ENCODE measurements around the gene LLPH. TPM values are rescaled to one million over a fixed set of nuclear protein-coding genes. Genes with fewer than 3 reads are reported as not detected.

Gene LLPH
- total RNA-seq, 2 donors from 2014 or later = 1.3 to 2.9 TPM

- no peak for DNase-seq
- no peak for ATAC-seq
- Histone ChIP-seq H3K27me3 (no peaks in the 10 kb centered on the region), H3K9me3 (no peaks in the 10 kb centered on the region), H3K4me3 (no peak overlapping the region), H3K27ac (no peak overlapping the region), H3K36me3 (replicated peaks in 1 of 2; ENCODE audit: insufficient read depth in 1 of 2, low read depth in 2 of 2) (no peaks in the 10 kb centered on the region), H3K4me1 (no peaks in the 10 kb centered on the region)
- TF ChIP-seq CTCF (IDR thresholded peaks at IDR 0.05) (no peak), POLR2A (IDR thresholded peaks at IDR 0.05) (no peak)
- intact Hi-C loops (cut with DNase I) = no loop called here
- 69 to 77% methylated on average over 7 of the region's 7 CpGs for WGBS, 2 donors
Observed at GRCh38 chr12:66072566-66072965, 58.0 kb downstream of the LLPH start.

DNA sequence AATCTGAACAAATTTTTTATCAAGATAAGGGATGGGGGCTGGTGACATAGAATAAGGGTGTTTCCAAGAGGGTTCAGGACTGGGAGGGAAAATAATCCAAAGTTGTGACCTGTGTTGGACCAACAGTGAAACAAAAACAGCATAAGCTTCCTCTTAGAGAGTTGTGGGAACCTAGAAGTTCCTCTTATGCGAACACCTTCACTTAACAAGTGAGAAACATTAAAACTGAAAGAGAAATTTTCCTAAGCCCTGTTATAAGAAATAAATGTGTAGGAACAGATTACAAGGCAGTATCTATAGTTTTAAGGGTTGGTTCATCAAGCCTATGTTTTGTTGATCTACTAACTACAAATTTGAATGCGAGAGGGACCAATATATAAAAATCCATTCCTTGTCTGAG, 58.4 kb downstream of the LLPH start:
- DNase-seq (no peak), ATAC-seq (no peak)
- H3K36me3 ChIP-seq (replicated peaks in 1 of 2; ENCODE audit: insufficient read depth in 1 of 2, low read depth in 2 of 2) = no peaks in the 10 kb centered on the region
- H3K27me3 ChIP-seq = no peaks in the 10 kb centered on the region
- 72 to 77% methylated on average over 2 of the region's 2 CpGs for WGBS, 2 donors
- TF ChIP-seq POLR2A (IDR thresholded peaks at IDR 0.05) (no peak), CTCF (IDR thresholded peaks at IDR 0.05) (no peak)
- no peak overlapping the region for H3K4me3 ChIP-seq
- intact Hi-C loops (cut with DNase I) = no loop called here
- no peaks in the 10 kb centered on the region for H3K4me1 ChIP-seq
- no peak overlapping the region for H3K27ac ChIP-seq
- H3K9me3 ChIP-seq = no peaks in the 10 kb centered on the region

DNA sequence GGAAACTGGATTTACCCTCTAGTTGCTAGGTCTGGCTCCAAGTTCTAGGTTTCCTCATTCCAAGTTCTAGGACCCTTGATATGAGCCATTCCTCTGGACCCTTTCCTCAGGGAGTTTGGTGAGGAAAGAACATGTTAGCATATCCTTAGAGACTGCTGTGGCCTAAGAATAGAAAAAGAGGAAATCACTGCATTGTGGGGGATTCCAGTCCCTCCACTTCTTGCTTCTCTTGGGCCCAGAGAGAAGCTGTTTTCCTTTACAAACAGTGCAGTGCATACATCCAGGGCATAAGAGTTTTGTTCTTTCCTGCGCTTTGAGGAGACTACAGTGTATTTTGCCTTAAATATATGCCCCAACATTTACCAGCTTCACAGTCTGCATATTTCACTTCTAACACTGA, 59.0 kb downstream of the LLPH start:
- intact Hi-C loops (cut with DNase I) = no loop called here
- 90 to 100% methylated on average over 1 of the region's 1 CpG for WGBS, 2 donors
- TF ChIP-seq POLR2A (IDR thresholded peaks at IDR 0.05) (no peak), CTCF (IDR thresholded peaks at IDR 0.05) (no peak)
- Histone ChIP-seq H3K4me1 (no peaks in the 10 kb centered on the region), H3K4me3 (no peak overlapping the region), H3K27me3 (no peaks in the 10 kb centered on the region), H3K27ac (no peak overlapping the region), H3K9me3 (no peaks in the 10 kb centered on the region), H3K36me3 (replicated peaks in 1 of 2; ENCODE audit: insufficient read depth in 1 of 2, low read depth in 2 of 2) (no peaks in the 10 kb centered on the region)
- no peak for ATAC-seq
- no peak for DNase-seq

DNA sequence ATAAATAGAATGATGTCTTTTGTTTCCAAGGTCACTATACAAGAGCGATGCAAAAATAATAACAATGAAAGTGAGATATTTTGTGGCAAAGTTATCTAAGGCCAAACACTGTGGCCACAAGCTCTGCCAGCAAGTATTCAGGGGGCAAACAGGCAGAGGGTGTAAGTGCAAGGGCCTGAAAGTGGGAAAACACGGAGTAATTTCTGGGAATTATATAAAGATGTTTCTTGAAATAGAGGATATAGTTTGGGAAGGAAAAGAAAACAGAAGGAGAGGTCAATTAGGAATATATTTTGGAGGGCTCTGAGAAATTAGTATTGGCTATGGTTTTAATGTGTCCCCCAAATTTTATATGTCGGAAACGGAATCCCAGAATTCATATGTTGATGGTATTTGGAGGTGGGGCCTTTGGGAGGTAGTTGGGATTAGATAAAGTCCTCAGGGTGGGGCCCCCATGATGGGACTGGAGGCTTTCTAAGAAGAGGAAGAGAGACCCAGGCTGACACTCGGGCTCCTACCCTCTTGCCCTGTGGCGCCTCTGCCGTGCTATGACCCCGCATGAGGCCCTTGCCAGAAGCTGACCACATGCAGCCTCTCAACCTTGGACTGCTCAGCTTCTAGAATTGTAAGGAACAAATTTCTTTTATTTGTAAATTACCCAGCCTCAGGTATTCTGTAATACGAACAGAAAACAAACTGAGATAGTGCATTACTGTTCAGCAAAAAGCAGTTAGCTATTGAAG, 60.0 kb downstream of the LLPH start:
- DNase-seq (no peak), ATAC-seq (no peak)
- H3K4me1 ChIP-seq = no peaks in the 10 kb centered on the region
- H3K4me3 ChIP-seq = no peak overlapping the region
- H3K9me3 ChIP-seq = no peaks in the 10 kb centered on the region
- intact Hi-C loops (cut with DNase I) = no loop called here
- WGBS, 2 donors = 80 to 82% methylated on average over 7 to 9 of the region's 9 CpGs
- H3K27me3 ChIP-seq = no peaks in the 10 kb centered on the region
- H3K27ac ChIP-seq = no peak overlapping the region
- TF ChIP-seq POLR2A (IDR thresholded peaks at IDR 0.05) = no peak
- TF ChIP-seq CTCF (IDR thresholded peaks at IDR 0.05) = no peak
- H3K36me3 ChIP-seq (replicated peaks in 1 of 2; ENCODE audit: insufficient read depth in 1 of 2, low read depth in 2 of 2) = no peaks in the 10 kb centered on the region

- Histone ChIP-seq H3K9me3 (no peaks in the 10 kb centered on the region), H3K4me1 (no peaks in the 10 kb centered on the region), H3K4me3 (no peak overlapping the region), H3K27me3 (no peaks in the 10 kb centered on the region), H3K27ac (no peak overlapping the region), H3K36me3 (replicated peaks in 1 of 2; ENCODE audit: insufficient read depth in 1 of 2, low read depth in 2 of 2) (no peaks in the 10 kb centered on the region)
- DNase-seq (no peak), ATAC-seq (no peak)
- WGBS, 2 donors = 41 to 45% methylated on average over 3 of the region's 3 CpGs
- intact Hi-C loops (cut with DNase I) = no loop called here
- TF ChIP-seq POLR2A (IDR thresholded peaks at IDR 0.05) = no peak
- no peak for TF ChIP-seq CTCF (IDR thresholded peaks at IDR 0.05)
Observed at GRCh38 chr12:66066929-66067523, 63.5 kb downstream of the LLPH start.
